NCI-H1105 (cell line): ENCODE data around the gene PDZD7.

Experiments used
- DNase-seq: peaks from one replicate; lab custom pipeline; 2025; lab: John Stamatoyannopoulos, UW

PDZD7 gene

GRCh38 chr10:100966887-100967286 lies 64.0 kb downstream of the PDZD7 start:
- DNase-seq, result no peak

- DNase-seq, result no peak
Observed at GRCh38 chr10:100965820-100966219, 65.1 kb downstream of the PDZD7 start.

- DNase-seq, result no peak
Observed at GRCh38 chr10:100963826-100964225, 67.1 kb downstream of the PDZD7 start.

GRCh38 chr10:100962351-100963080 lies 68.4 kb downstream of the PDZD7 start:
- DNase-seq, result no peak

- DNase-seq, result no peak
Observed at GRCh38 chr10:100960251-100960650, 70.7 kb downstream of the PDZD7 start.
